ENCODE data around the gene OR2AJ1. TPM values are rescaled to one million over a fixed set of nuclear protein-coding genes. Genes with fewer than 3 reads are reported as not detected.
"Not testable (repeated sequence)": the region's sequence is repeated elsewhere in the genome, so short reads cannot be mapped to it uniquely, and the experiment has no call there.

Gene OR2AJ1
- total and polyA plus RNA-seq, 4 donors: not detected

DNA sequence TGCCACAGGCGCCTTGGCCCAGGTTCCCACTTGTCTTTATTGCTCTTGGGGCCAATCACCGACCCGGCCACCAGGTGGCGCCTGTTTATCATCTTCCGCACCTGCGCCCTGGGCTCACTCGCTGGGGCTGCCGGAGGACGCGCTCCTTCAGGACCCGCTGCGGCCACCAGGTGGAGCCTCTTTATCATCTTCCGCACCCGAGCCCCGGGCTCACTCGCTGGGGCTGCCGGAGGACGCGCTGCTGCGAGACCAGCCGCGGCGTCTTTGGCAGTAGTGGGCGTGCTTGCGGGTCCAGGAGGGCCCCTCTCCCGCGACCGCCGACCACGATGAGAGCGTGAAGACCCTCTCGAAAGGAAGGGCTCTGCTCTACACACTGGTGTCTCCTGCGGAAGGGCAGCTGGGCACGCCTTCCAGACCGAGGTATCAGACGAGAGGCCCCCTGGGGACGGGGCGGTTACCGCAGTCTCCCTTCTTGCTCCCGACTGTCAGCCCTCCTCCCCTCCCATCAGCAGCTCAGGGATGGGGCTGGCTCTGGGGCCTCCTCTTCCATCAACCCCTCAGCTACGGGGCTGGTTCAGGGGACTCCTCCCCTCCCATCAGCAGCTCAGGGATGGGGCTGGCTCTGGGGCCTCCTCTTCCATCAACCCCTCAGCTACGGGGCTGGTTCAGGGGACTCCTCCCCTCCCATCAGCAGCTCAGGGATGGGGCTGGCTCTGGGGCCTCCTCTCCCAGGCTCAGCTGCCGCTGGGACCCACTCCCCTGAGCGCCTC, 12.5 kb downstream of the OR2AJ1 start:
- H3K9me3 ChIP-seq (ENCODE audit: control insufficient read depth in 4 of 4, insufficient read depth in 3 of 4, low read length in 3 of 4): peaks cover 0 to 16% (median 1%) of the 10 kb centered on the region in 4 donors
- not testable (repeated sequence) for H3K27me3 ChIP-seq (ENCODE audit: control insufficient read depth in 3 of 3, insufficient read depth in 3 of 3, low read length in 2 of 3); H3K36me3 ChIP-seq (ENCODE audit: control insufficient read depth in 4 of 4, insufficient read depth in 4 of 4, low read length in 4 of 4); H3K9ac ChIP-seq (ENCODE audit: insufficient read depth in 1 of 2, low read length in 2 of 2); H3K4me3 ChIP-seq; H3K4me1 ChIP-seq (ENCODE audit: control insufficient read depth in 5 of 5, insufficient read depth in 5 of 5, low read length in 5 of 5); H3K27ac ChIP-seq (ENCODE audit: low read depth in 1 of 2, low read length in 1 of 2)
- ATAC-seq (ENCODE audit: insufficient read depth, low FRiP score): peak; percentile 64
- peak; percentile 2 to 65 (median 6) for DNase-seq
- TF ChIP-seq, protein P1, sequence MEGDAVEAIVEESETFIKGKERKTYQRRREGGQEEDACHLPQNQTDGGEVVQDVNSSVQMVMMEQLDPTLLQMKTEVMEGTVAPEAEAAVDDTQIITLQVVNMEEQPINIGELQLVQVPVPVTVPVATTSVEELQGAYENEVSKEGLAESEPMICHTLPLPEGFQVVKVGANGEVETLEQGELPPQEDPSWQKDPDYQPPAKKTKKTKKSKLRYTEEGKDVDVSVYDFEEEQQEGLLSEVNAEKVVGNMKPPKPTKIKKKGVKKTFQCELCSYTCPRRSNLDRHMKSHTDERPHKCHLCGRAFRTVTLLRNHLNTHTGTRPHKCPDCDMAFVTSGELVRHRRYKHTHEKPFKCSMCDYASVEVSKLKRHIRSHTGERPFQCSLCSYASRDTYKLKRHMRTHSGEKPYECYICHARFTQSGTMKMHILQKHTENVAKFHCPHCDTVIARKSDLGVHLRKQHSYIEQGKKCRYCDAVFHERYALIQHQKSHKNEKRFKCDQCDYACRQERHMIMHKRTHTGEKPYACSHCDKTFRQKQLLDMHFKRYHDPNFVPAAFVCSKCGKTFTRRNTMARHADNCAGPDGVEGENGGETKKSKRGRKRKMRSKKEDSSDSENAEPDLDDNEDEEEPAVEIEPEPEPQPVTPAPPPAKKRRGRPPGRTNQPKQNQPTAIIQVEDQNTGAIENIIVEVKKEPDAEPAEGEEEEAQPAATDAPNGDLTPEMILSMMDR (IDR thresholded peaks at IDR 0.05; ENCODE audit: control extremely low read depth, extremely low read depth): peak; percentile 35
- WGBS, 2 donors: 7 to 26% methylated on average over 41 to 44 of the region's 44 CpGs

DNA sequence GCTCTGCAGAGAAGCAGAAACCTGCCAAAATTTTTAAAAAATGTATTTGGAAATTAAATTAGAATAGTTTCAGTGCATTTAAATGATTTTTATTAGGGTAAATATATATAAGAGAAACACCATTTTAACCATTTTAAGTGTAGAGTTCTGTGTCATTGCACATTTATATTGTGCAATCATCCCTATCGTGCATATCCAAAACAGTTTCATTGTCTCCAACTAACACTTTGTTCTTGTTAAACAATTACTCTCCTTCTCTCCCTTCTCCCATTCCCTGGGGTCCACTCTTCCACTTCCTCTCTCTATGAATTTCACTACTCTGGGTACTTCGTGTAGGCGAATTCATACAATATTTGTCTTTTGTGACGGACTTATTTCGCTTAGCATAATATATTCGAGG, 17.9 kb downstream of the OR2AJ1 start:
- Histone ChIP-seq H3K27me3 (ENCODE audit: control insufficient read depth in 3 of 3, insufficient read depth in 3 of 3, low read length in 2 of 3) (no peaks in the 10 kb centered on the region), H3K27ac (ENCODE audit: low read depth in 1 of 2, low read length in 1 of 2) (no peak overlapping the region), H3K9ac (ENCODE audit: insufficient read depth in 1 of 2, low read length in 2 of 2) (no peak overlapping the region), H3K36me3 (ENCODE audit: control insufficient read depth in 4 of 4, insufficient read depth in 4 of 4, low read length in 4 of 4) (no peaks in the 10 kb centered on the region), H3K4me1 (ENCODE audit: control insufficient read depth in 5 of 5, insufficient read depth in 5 of 5, low read length in 5 of 5) (no peaks in the 10 kb centered on the region), H3K9me3 (ENCODE audit: control insufficient read depth in 4 of 4, insufficient read depth in 3 of 4, low read length in 3 of 4) (peaks cover 0 to 6% (median 3%) of the 10 kb centered on the region in 4 donors), H3K4me3 (no peak overlapping the region)
- WGBS, 2 donors: 87% methylated on average over 6 of the region's 6 CpGs
- no peak for ATAC-seq (ENCODE audit: insufficient read depth, low FRiP score)
- no peak for DNase-seq
- TF ChIP-seq, protein P1 (IDR thresholded peaks at IDR 0.05; ENCODE audit: control extremely low read depth, extremely low read depth): no peak

DNA sequence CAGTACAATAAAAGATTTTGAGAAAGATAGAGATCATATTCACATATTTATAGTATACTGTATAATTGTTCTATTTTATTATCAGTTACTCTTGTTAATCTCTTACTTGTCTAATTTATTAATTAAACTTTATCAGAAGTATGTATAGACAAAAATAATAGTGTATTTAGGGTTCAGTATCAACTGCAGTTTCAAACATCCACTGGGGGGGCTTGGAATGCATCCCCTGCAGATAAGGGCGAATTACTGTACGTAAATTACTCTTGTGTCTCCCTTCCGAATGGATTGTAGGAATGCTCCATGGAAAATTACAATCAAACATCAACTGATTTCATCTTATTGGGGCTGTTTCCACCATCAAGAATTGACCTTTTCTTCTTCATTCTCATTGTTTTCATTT, 23.9 kb downstream of the OR2AJ1 start, which contains the start of gene OR2L8:
OR2L8 (plus strand) TSS at position 301 of the 400 bp plus-strand sequence; CDS start at position 301, 0 bp downstream.
- WGBS, 2 donors: 84 to 92% methylated on average over 3 of the region's 3 CpGs
- H3K27me3 ChIP-seq (ENCODE audit: control insufficient read depth in 3 of 3, insufficient read depth in 3 of 3, low read length in 2 of 3): no peaks in the 10 kb centered on the region
- no peaks in the 10 kb centered on the region for H3K4me1 ChIP-seq (ENCODE audit: control insufficient read depth in 5 of 5, insufficient read depth in 5 of 5, low read length in 5 of 5)
- H3K9ac ChIP-seq (ENCODE audit: insufficient read depth in 1 of 2, low read length in 2 of 2): no peak within 1 kb of the TSS
- peaks cover 0 to 6% (median 1%) of the 10 kb centered on the region in 4 donors for H3K9me3 ChIP-seq (ENCODE audit: control insufficient read depth in 4 of 4, insufficient read depth in 3 of 4, low read length in 3 of 4)
- no peaks in the 10 kb centered on the region for H3K36me3 ChIP-seq (ENCODE audit: control insufficient read depth in 4 of 4, insufficient read depth in 4 of 4, low read length in 4 of 4)
- H3K4me3 ChIP-seq: no peak within 1 kb of the TSS
- ATAC-seq (ENCODE audit: insufficient read depth, low FRiP score) (no peak), DNase-seq (no peak)
- no peak within 1 kb of the TSS for H3K27ac ChIP-seq (ENCODE audit: low read depth in 1 of 2, low read length in 1 of 2)
- TF ChIP-seq, protein P1 (IDR thresholded peaks at IDR 0.05; ENCODE audit: control extremely low read depth, extremely low read depth): no peak

All from lung (tissue), 12 donors.